ENCODE results near the gene GRAP. TPM values are rescaled to one million over a fixed set of nuclear protein-coding genes. Genes with fewer than 3 reads are reported as not detected.
"Not testable (repeated sequence)": the region's sequence is repeated elsewhere in the genome, so short reads cannot be mapped to it uniquely, and the experiment has no call there.

The GRAP gene
- total and polyA plus RNA-seq, 5 donors = 2.3 to 4.1 (median 3.2) TPM

DNA sequence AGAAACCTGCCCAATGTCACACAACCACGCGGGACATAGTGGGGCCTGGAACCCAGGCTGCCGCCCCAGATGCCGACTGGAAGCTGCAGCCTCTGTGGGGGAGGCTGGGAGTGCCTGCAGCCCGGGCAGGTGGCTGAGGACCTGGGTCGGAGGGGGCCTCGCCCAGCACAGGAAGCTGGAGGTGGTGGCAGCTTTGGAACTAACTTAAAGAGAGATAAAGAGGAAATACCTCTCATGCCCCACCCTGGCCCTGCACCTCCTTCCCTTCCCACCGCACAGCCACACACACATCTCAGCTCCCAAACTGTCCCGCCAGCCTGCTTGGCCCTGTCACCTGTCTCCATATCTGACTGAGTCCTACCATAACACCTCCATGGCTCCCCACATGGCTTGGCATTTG lies 6.4 kb downstream of the GRAP start:
- H3K9me3 ChIP-seq (ENCODE audit: control insufficient read depth, low read length); ATAC-seq; H3K4me3 ChIP-seq (ENCODE audit: low read length); H3K4me1 ChIP-seq (ENCODE audit: control insufficient read depth, insufficient read depth, low read length); intact Hi-C loops (cut with DNase I); H3K27me3 ChIP-seq (ENCODE audit: control insufficient read depth, insufficient read depth); DNase-seq; H3K27ac ChIP-seq (ENCODE audit: low read length): not testable (repeated sequence)
- WGBS = no CpG with 5 or more reads among the region's 9 CpGs

DNA sequence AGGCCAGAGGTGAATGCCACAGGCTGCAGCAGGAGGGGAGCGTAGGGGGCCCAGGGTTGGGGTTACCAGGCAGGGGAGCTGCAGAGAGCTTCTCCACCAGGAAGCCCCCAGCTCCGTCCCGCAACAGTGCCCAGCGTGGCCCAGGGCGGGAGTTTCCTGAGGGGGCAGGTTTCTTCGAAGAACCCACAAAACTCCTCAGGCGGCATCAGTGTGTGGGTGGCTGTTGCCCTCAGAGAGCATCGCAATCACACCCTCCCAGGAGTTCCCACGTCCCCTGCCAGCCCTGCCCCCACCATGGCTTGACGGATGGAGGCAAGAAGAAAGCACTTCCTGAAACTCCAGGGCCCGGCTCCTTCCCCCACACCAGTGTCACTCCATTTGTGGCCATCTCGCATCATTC lies 8.0 kb downstream of the GRAP start:
- DNase-seq; H3K27ac ChIP-seq (ENCODE audit: low read length); H3K4me1 ChIP-seq (ENCODE audit: control insufficient read depth, insufficient read depth, low read length); H3K4me3 ChIP-seq (ENCODE audit: low read length); intact Hi-C loops (cut with DNase I); H3K9me3 ChIP-seq (ENCODE audit: control insufficient read depth, low read length); H3K27me3 ChIP-seq (ENCODE audit: control insufficient read depth, insufficient read depth): not testable (repeated sequence)
- peak; percentile 2 to 10 for ATAC-seq
- WGBS = no CpG with 5 or more reads among the region's 12 CpGs

DNA sequence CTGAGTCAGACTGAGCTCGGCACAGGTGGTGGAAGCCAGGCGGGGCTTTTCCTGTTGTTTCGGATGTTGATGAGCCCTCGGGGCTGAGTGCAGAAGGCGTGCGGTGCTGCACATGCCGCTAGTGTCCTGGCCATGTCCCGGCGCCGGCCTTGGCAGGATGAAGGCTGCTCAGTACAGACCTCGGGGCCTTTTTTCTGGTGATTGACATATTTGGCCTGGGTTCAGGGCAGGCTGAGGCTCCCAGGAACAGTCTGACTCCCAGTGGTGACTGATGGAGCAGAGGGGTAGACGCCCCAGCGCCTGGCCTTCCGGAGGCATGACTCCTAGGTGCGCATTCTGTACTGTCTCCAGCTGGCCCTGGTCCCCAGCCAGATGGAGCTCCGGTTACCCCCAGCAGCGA lies 8.8 kb downstream of the GRAP start:
- intact Hi-C loops (cut with DNase I) = not testable (repeated sequence)
- no CpG with 5 or more reads among the region's 17 CpGs for WGBS

DNA sequence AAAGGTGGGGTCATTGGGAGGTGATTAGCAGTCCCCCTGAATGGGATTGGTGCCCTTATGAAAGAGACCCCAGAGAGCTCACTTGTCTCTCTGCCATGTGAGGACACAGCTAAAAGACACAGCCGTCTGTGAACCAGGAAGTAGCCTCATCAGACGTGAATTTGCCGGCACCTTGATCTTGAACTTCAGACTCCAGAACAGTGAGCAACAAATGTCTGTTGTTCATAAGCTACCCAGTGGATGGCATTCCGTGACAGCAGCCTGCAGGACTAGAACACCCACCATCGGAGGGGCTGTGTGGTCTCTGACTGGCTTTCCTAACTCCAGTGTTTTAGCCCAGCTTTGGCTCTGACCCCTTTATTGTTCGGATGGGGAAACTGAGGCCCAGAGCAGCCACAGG lies 9.2 kb downstream of the GRAP start:
- DNase-seq; intact Hi-C loops (cut with DNase I); H3K9me3 ChIP-seq (ENCODE audit: control insufficient read depth, low read length); H3K27me3 ChIP-seq (ENCODE audit: control insufficient read depth, insufficient read depth); H3K4me1 ChIP-seq (ENCODE audit: control insufficient read depth, insufficient read depth, low read length); ATAC-seq; H3K4me3 ChIP-seq (ENCODE audit: low read length); H3K27ac ChIP-seq (ENCODE audit: low read length): not testable (repeated sequence)
- no CpG with 5 or more reads among the region's 6 CpGs for WGBS

More for the DNA sequence above, 8.8 kb downstream of the GRAP start:
- not testable (repeated sequence) for H3K4me3 ChIP-seq (ENCODE audit: low read length); H3K4me1 ChIP-seq (ENCODE audit: control insufficient read depth, insufficient read depth, low read length); H3K27me3 ChIP-seq (ENCODE audit: control insufficient read depth, insufficient read depth); H3K27ac ChIP-seq (ENCODE audit: low read length); H3K9me3 ChIP-seq (ENCODE audit: control insufficient read depth, low read length); DNase-seq
- ATAC-seq = peak; percentile 76 to 79

DNA sequence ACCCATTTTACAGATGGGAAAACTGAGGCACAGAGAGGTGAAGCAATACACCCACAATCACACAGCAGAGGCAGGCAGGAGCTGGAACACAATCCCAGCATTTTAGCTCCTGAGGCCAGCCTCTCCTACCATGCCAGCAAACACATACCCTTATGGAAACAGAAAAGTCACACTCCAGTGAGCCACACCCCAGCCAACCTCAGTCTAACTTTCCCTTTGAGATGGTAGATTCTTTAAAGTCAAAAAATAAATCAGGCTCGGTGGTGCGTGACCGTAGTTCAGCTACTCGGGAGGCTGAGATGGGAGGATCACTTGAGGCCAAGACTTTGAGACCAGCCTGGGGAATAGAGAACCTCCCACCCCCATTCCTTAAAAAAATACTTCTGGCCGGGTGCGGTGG lies 10.6 kb downstream of the GRAP start:
- H3K4me3 ChIP-seq (ENCODE audit: low read length); ATAC-seq; intact Hi-C loops (cut with DNase I); H3K9me3 ChIP-seq (ENCODE audit: control insufficient read depth, low read length); DNase-seq; H3K27ac ChIP-seq (ENCODE audit: low read length); H3K27me3 ChIP-seq (ENCODE audit: control insufficient read depth, insufficient read depth); H3K4me1 ChIP-seq (ENCODE audit: control insufficient read depth, insufficient read depth, low read length): not testable (repeated sequence)
- no CpG with 5 or more reads among the region's 6 CpGs for WGBS

DNA sequence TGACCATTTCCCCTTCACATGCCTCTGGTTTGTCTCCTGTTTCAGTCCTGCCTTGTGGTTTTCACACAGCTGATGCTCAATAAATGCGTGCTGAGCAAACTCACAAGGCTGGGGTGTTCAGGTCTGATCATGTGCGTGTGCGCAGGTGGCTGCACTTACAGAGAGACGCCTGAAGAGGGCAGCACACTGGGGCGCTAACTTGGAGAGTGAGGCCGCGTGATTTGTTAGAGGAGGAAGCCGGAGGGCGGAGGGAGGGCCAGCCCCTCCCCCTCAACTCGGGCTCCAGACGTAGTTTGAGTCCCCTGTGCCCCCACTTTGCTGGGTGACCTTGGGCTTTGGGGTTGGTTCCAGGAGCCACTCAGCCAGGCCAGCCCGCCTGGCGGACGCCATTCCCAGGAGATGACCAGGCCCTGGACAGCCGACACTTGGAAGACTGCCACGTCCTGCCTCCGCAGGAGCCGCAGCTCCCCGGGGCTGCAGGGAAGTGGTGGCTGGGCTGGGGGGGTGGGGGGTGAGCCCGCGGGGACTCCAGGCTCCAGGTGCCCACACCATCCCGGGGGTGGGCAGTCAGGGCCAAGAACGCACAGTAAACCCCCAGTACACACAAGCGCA lies 14.3 kb downstream of the GRAP start:
- DNase-seq; intact Hi-C loops (cut with DNase I); H3K4me1 ChIP-seq (ENCODE audit: control insufficient read depth, insufficient read depth, low read length); H3K4me3 ChIP-seq (ENCODE audit: low read length); H3K27ac ChIP-seq (ENCODE audit: low read length); H3K27me3 ChIP-seq (ENCODE audit: control insufficient read depth, insufficient read depth); H3K9me3 ChIP-seq (ENCODE audit: control insufficient read depth, low read length): not testable (repeated sequence)
- 31% methylated on average over 2 of the region's 24 CpGs for WGBS
- ATAC-seq = peak; percentile 87 to 88

DNA sequence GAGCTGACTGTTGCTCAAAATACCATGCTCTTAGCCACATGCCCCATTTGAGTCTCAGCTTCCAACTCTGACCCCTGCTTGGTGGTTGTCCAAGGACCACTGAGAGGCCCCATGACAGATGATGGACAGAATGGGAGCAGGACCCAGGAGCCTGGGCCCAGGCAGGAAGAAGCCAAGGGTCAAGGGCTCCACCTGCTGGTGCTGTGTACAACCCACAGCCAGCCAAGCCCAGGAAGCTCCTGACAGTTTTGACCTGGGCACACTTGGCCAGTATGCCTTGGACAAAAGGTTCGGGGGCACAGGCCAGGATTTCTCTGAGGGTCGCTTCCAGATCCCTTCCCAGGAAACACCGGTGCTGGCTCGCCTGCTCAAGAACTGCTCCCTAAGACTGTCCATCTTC lies 15.0 kb downstream of the GRAP start:
- H3K9me3 ChIP-seq (ENCODE audit: control insufficient read depth, low read length); H3K27me3 ChIP-seq (ENCODE audit: control insufficient read depth, insufficient read depth); H3K4me1 ChIP-seq (ENCODE audit: control insufficient read depth, insufficient read depth, low read length); H3K4me3 ChIP-seq (ENCODE audit: low read length); intact Hi-C loops (cut with DNase I): not testable (repeated sequence)
- peak; percentile 79 to 84 (median 84) for DNase-seq
- H3K27ac ChIP-seq (ENCODE audit: low read length) = peak overlapping the region; percentile 78
- ATAC-seq = peak; percentile 80 to 86
- WGBS = no CpG with 5 or more reads among the region's 4 CpGs

DNA sequence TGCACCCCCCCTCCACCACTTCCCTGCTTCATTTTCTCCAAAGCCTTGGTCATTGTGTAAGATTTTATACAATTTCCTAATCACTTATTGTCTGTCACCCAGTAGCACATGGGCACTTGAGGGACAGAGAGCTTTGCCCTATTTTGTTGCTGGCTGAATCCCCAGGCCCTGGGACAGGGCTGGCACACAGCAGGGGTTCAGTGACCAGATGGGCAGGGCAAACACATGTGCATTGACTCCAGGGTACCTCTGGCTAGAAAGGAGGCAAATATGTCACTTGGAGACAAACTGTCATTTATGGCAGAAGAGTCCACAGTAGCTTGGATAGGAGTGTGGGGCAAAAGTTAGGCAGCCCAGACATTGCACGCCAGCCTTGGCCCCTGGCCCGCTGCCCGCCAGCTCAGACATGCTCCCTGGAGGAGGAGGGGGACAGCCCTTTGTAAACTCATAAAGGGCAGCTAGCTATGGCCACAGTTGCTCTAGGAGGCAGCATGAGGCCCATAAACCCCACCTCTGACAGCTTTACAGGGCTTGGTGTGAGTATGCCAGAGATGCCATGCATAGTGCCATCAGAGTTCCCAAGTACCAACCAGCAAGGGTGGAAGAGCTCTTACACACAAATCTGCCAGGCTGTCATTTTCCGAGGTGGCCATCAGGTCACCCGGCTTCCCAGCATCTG lies 15.8 kb downstream of the GRAP start:
- DNase-seq; intact Hi-C loops (cut with DNase I); H3K9me3 ChIP-seq (ENCODE audit: control insufficient read depth, low read length); H3K27me3 ChIP-seq (ENCODE audit: control insufficient read depth, insufficient read depth); H3K27ac ChIP-seq (ENCODE audit: low read length); H3K4me3 ChIP-seq (ENCODE audit: low read length); H3K4me1 ChIP-seq (ENCODE audit: control insufficient read depth, insufficient read depth, low read length): not testable (repeated sequence)
- peak in 1 of 2 donors; percentile 16 for ATAC-seq
- WGBS = 68% methylated on average over 2 of the region's 5 CpGs

DNA sequence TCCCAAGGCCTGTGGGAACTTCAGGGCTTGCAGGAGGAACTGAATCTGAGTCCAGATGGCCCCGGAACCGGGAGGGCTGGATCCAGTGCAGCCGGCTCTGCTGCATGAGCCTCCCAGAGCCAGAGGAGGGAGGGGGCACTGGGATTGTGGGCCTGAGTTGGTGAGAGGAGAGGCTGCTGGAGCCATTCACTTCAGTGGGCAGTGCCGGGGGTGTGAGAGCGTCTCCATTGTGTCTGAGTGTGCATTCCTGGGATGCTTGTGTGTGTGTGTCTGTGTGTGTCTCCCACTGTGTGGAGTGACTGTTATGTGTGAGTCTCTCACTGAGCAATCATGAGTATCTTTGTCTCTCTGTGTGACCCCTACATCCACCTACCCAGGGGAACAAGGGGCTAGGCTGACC lies 17.0 kb downstream of the GRAP start:
- H3K4me1 ChIP-seq (ENCODE audit: control insufficient read depth, insufficient read depth, low read length); H3K4me3 ChIP-seq (ENCODE audit: low read length); intact Hi-C loops (cut with DNase I); DNase-seq; H3K27me3 ChIP-seq (ENCODE audit: control insufficient read depth, insufficient read depth); H3K27ac ChIP-seq (ENCODE audit: low read length); H3K9me3 ChIP-seq (ENCODE audit: control insufficient read depth, low read length): not testable (repeated sequence)
- WGBS = 32% methylated on average over 2 of the region's 5 CpGs
- ATAC-seq = peak; percentile 2 to 6

DNA sequence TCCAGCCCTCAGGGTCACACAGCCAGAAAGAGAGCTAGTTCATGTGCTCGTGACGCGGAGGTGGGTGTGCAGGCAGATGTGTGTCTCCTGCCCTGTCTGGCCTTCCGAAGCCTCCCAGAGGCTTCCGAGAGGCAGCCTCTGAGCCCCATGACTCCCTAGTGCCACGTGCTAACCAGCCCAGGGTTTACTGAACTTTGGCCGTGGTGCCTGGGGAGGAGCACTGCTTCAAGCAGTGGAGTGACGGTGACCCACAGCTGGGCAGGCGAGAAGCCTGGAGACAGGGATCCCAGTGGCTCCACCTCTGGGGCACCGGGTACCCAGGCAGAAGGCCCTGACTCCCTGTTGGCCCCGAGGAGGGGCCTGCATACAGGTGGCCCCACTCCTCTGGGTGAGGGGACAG lies 18.1 kb downstream of the GRAP start:
- WGBS = no CpG with 5 or more reads among the region's 11 CpGs
- intact Hi-C loops (cut with DNase I); H3K4me1 ChIP-seq (ENCODE audit: control insufficient read depth, insufficient read depth, low read length); H3K27me3 ChIP-seq (ENCODE audit: control insufficient read depth, insufficient read depth); DNase-seq; ATAC-seq; H3K9me3 ChIP-seq (ENCODE audit: control insufficient read depth, low read length); H3K27ac ChIP-seq (ENCODE audit: low read length); H3K4me3 ChIP-seq (ENCODE audit: low read length): not testable (repeated sequence)

DNA sequence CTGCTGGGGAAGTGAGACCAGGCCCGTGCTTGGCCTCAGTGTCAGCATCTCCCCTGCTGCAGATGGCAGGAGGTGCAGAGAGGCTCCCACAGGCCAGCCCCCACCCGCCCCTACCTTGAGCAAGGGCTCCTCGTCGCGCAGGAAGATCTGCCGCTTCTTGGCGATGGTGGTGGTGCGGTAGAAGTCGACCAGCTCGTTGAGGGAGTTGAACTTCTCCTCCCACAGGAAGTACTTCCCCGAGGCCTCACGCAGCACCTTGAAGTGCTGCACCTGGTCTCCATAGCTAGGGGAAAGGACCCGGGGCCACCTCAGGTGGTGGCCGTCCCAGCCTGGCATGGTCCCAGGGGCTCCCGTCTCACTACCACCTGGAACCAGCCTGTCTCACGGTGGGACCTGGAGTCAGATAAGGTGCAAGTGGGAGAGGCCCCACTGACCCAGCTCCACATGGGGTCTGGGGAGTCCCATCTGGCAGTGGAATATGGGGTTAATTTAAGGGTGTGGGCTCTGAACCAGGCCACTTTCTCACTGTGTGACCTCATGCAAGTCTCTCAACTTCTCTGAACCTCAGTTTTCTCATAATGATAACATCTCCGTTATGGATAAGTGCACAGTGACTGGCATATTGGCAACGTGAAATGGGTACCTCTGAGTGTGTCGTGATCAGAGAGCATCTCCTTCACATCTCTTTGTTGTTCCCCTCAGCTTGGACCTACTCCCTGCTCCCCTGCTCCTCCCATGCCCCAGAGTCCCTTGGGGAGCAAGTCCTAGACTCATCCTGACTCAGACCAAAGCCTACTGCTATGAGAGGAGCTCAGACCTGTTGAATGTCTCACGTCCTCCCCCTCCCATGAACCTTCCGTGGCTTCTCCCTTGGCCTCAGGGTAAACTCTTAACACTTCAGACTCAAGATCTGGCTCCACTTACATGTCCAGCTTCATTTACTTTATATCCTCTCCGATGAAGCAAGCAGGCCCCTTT lies 22.4 kb downstream of the GRAP start:
- no peak for ATAC-seq
- DNase-seq = peak; percentile 10 to 50 (median 40)
- 82% methylated on average over 22 of the region's 22 CpGs for WGBS
- H3K27ac ChIP-seq (ENCODE audit: low read length) = no peak overlapping the region
- no peak overlapping the region for H3K4me3 ChIP-seq (ENCODE audit: low read length)
- no peaks in the 10 kb centered on the region for H3K4me1 ChIP-seq (ENCODE audit: control insufficient read depth, insufficient read depth, low read length)
- intact Hi-C loops (cut with DNase I) = no loop called here
- H3K27me3 ChIP-seq (ENCODE audit: control insufficient read depth, insufficient read depth) = no peaks in the 10 kb centered on the region
- H3K9me3 ChIP-seq (ENCODE audit: control insufficient read depth, low read length) = no peaks in the 10 kb centered on the region

Data from right cardiac atrium (tissue), 5 donors.